A172 (cell line): Measurements from ENCODE around the gene KHDRBS1. TPM values are rescaled to one million over a fixed set of nuclear protein-coding genes. Genes with fewer than 3 reads are reported as not detected.
A peak's percentile ranks its signal among the peaks of the same experiment; 100 is the strongest.
"Not testable (repeated sequence)": the region's sequence is repeated elsewhere in the genome, so short reads cannot be mapped to it uniquely, and the experiment has no call there.

Experiments
- DNase-seq: peaks from one replicate; pipeline ENCODE4 v3.0.0-alpha.2; 2015; ENCODE audit warnings: low spot score
- total RNA-seq: library from RNA; depleted of rRNA; stranded (reverse); fragments of >200 nt; shearing (Covaris generic); gene quantifications from 2 replicates; pipeline ENCODE4 v1.2.3, GENCODE V29; 2014; rRNA removed

Gene KHDRBS1
- total RNA-seq = 58.0 and 70.0 TPM in 2 replicates

- peak; percentile 93 for DNase-seq
These were observed at the start of gene KHDRBS1 for GRCh38 chr1:32013386-32014198. KHDRBS1 (plus strand) TSS chr1:32013868; CDS start chr1:32013996, 128 bp downstream.

- DNase-seq = no peak
These were observed 42.8 kb upstream of the KHDRBS1 start for GRCh38 chr1:31970873-31971272.

GRCh38 chr1:31976401-31976800, 37.3 kb upstream of the KHDRBS1 start:
- DNase-seq = peak; percentile 14

- no peak for DNase-seq
These were observed 36.1 kb upstream of the KHDRBS1 start for GRCh38 chr1:31977385-31978131.

DNA sequence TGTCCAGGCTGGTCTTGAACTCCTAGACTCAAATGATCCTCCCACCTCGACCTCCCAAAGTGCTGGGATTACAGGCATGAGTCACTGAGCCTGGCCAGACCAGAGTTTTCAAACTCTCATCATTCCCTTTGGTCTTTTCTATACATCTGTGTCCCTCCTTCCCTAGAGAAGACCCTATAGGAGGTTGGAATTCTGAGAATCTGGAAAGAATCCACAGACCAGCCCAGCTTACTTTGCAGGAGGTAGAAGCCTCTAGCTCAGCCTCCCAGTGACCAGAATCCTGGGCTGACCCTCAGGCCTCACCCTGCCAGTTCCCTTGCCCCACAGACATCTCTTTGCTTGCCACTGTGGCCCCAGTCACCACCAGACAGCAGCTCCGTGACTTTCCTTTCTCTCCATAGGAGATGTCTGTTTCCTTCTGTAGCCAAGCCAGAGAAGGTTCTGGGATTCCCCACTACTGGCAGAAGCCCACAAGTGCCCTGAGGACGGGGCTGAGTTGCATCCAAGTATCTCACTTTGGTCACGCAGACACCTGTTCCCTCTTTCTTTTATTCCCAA, 34.7 kb upstream of the KHDRBS1 start:
- DNase-seq = no peak

DNA sequence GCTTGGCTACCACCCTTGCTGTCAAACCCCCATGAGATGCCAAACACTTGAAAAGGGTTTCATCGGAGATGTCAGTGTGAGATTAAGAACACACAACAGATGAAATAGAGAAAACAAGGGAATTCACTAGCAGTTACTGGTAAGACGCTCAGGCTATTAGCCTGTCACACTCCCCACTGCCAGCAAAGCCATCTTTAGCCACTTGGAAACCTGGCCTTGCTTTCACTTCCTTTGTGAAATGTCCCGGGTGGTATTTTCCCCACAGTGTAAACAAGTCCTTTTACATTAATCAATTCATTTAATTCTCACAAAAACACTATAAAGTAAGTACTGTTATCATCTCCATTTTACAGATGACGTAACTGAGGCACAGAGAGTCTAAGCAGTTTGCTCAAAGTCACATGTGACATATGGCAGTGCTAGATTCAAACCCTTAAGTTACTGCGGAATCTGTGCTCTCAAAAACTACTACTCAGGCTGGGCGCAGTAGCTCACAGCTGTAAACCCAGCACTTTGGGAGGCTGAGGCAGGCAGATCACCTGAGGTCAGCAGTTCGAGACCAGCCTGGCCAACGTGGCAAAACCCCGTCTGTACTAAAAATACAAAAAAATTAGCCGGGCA, 32.7 kb upstream of the KHDRBS1 start:
- no peak for DNase-seq

DNA sequence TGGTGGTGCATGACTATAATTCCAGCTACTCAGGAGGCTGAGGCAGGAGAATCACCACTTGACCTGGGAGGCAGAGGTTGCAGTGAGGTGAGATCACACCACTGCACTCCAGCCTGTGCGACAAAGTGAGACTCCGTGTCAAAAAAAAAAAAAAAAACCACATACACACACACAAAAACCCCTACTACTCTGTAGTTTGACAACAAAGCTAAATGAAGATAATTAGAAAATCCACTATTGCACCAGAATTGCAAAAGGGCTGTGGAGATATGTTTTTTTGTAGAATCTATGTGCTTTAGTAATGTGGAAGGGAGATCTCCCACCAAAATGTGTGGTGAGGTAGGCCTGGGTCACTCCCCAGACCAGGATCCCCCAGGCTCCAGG, 32.2 kb upstream of the KHDRBS1 start:
- no peak for DNase-seq

DNA sequence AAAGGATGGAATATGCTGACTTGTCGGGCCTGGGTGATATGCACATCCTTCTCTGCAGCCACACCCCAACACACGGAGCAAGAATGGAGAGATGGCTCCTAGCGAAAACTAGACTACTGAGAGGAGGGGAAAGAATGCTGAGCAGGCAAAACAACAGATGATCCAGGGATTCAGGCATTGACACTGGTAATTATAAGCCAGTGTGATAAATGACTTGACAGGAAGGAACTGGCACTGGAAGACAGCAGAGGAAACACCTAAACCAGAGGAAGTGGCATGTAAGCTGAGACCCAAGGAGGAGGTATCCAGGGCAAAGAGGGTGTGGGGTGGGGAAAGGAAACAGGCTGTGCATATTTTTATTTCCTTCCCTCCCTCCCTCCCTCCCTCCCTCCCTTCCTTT, 31.7 kb upstream of the KHDRBS1 start:
- peak; percentile 16 for DNase-seq

- no peak for DNase-seq
These were observed 29.0 kb upstream of the KHDRBS1 start for GRCh38 chr1:31984419-31985347.

GRCh38 chr1:31985430-31985829, 28.2 kb upstream of the KHDRBS1 start:
- no peak for DNase-seq

- peak; percentile 26 for DNase-seq
These were observed 26.5 kb upstream of the KHDRBS1 start for GRCh38 chr1:31987135-31987619.

GRCh38 chr1:31989964-31990363, 23.7 kb upstream of the KHDRBS1 start:
- DNase-seq = no peak

DNA sequence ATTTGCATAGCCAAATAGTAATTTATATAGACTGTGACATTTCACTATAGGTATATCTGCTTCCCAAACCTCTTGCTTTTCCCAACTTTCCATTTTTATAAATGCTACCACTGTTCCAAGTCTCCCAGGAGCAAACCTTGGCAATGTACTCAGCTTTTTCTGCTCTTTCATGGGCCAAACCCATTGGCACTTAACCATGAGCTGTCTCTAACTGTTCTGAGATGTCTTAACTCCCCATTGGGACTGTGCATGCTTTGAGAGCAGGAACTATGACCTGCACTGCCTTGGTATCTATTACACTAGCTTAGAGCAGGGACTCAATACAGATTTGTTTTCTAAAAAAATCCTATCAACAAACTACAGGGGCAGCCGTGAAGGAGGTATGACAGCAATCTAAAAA, 22.5 kb upstream of the KHDRBS1 start:
- no peak for DNase-seq

DNA sequence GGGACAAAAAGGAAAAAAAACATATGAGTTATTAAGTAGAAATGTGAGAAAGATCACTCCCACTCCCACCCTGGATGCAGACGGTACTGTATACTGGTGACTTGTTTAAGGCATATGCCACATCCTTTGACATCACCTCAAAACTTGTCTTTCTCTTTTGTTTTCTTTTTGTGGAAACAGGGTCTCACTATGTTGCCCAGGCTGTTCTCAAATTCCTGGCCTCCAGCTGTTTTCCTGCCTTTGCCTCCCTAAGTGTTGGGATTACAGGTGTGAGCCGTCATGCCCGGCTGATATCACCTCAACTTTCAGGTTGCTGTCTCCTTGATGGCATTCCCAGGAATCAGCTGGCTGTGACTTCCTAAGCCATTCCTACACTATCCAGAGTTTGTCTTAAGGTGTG, 18.4 kb upstream of the KHDRBS1 start:
- DNase-seq = no peak

DNA sequence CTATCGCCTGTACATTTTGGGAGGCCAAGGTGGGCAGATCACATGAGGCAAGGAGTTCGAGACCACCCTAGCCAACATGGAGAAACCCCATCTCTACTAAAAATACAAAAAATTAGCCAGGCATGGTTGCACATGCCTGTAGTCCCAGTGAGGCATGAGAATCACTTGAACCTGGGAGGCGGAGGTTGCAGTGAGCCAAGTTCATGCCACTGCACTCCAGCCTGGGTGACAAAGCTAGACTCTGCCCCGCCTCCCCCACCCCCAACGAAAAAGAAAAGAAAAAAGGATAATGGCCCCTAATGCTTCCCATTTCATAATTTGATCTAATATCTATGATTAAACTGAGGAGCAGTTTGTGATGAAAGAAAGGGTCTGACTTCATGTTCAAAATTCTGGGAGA, 17.5 kb upstream of the KHDRBS1 start:
- not testable (repeated sequence) for DNase-seq

GRCh38 chr1:32001863-32002262, 11.8 kb upstream of the KHDRBS1 start:
- no peak for DNase-seq

GRCh38 chr1:32002285-32002684, 11.4 kb upstream of the KHDRBS1 start:
- DNase-seq = not testable (repeated sequence)

DNA sequence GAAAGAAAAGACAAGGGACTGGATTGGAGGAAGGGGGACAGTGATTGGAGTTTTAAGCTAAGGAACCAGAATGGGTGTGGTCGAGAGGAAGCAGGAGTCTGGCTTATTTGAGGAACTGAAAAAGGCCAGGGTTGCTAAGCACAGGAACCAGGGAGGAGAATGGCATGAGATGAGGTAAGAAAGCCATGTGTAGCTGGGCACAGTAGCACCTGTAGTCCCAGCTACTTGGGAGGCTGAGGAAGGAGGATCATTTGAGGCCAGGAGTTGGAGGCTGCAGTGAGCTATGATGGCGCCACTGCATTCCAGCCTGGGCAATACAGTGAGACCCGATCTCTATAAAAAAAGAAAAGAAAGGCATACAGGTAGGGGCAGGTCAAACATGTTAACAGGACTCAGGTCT, 8.1 kb upstream of the KHDRBS1 start:
- DNase-seq = no peak

- no peak for DNase-seq
These were observed 6.1 kb upstream of the KHDRBS1 start for GRCh38 chr1:32007591-32007940.

DNA sequence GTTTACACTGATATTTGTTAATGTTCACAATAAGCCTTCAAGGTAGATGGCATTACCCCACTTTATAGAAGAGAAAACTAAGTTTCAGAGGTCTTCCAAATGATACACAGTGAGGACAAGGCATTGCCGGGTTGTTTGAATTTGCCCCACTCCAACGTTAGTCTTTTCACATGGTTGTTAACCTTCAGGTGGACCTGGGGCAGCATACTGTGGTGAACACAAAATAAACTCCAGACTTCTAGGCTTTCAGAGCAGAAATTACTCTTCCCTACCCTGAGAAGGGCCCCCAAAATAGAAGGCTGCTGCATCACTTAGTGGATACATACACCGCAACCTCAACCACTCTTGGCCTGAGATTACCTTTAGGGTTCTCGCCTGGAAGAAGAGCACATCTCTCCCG, 3.4 kb upstream of the KHDRBS1 start:
- no peak for DNase-seq

DNA sequence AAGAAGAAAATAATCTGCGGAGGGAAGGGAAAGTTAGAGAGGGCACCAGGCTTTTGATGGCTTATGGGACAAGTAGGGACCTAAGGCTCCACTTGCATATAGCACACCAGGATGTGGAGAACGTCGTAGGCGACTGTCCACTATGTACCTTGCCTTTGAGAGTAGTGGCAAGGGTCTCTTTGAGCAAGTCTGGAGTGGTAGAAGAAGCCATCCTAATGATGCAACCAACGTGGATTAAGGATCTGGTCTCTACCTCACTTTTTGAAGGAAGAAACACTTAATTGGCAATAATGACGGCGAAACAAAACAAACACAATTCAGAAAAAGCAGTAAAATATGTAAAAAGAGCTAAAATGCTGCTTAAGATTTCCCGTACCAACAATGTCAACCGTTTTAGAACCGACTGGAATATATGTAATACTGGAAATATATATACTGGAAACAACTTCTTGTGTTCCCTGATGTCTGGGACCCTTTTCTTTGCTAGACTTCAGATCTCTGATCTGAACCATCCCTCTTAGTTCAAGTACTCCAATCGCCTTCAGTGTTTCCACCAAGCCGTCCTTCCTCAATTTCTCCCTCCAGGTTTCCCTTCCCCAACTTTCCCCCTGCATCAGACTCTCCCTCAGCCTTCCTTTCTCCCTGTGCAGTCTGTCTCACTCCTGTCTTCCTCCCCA, 821 bp upstream of the KHDRBS1 start:
- no peak for DNase-seq
